Naive thymus-derived CD4-positive, alpha-beta T cell (primary cell): ENCODE measurements around the gene UGT3A1. TPM values are rescaled to one million over a fixed set of nuclear protein-coding genes. Genes with fewer than 3 reads are reported as not detected.
A peak's percentile ranks its signal among the peaks of the same experiment; 100 is the strongest.

Experiments
- ATAC-seq: fragments of 150-1000 bp; cut with Tn5 transposase; 2 replicates; pipeline ENCODE4 v1.10.0; 2021; ENCODE audit warnings: mild to moderate bottlenecking, moderate library complexity
- CTCF ChIA-PET: fragments of 350-600 bp; sonication (Branson Sonifier 250); formaldehyde crosslinking; loops from one replicate; lab custom pipeline; 2021; ENCODE audit warnings: antibody characterized with exemption; lab: Charles Lee
- POLR2A ChIA-PET: fragments of 350-600 bp; sonication (Branson Sonifier 250); formaldehyde crosslinking; loops from one replicate; lab custom pipeline; 2021; ENCODE audit warnings: antibody characterized with exemption, inconsistent platforms; lab: Charles Lee
- DNase-seq, 9 donors: peaks; one replicate each; pipeline versions ENCODE4 v3.0.0 to v3.0.0-alpha.2; 2020 to 2022; ENCODE audit warnings: mixed read lengths in 1 of 9
- H3K27ac ChIP-seq: one replicate; pipeline ENCODE4 v1.7.0; 2013; ENCODE audit warnings: mild to moderate bottlenecking, low read depth, low read length, moderate library complexity
- H3K27me3 ChIP-seq, 2 donors: one replicate each; pipeline ENCODE4 v1.7.0; 2013; ENCODE audit warnings: low read length in 2 of 2, mild to moderate bottlenecking in 2 of 2, moderate library complexity in 2 of 2; ENCODE audit not compliant: control insufficient read depth in 2 of 2, insufficient read depth in 2 of 2
- H3K36me3 ChIP-seq, 3 experiments: 1 replicate in 2 of 3; 2 replicates in 1 of 3; pipeline ENCODE4 v1.7.0; 2013; ENCODE audit warnings: low read length in 3 of 3, mild to moderate bottlenecking in 3 of 3, moderate library complexity in 1 of 3; ENCODE audit not compliant: insufficient read depth in 3 of 3, control insufficient read depth in 2 of 3
- H3K4me1 ChIP-seq, 2 donors: one replicate each; pipeline ENCODE4 v1.7.0; 2013; ENCODE audit warnings: low read length in 2 of 2, mild to moderate bottlenecking in 2 of 2, moderate library complexity in 1 of 2; ENCODE audit not compliant: control insufficient read depth in 2 of 2, insufficient read depth in 2 of 2
- H3K4me3 ChIP-seq: 2 replicates; pipeline ENCODE4 v1.7.0; 2013; ENCODE audit warnings: mild to moderate bottlenecking, low read length
- H3K9me3 ChIP-seq, 3 experiments: 1 replicate in 2 of 3; 2 replicates in 1 of 3; pipeline ENCODE4 v1.7.0; 2013; ENCODE audit warnings: low read length in 3 of 3; ENCODE audit not compliant: control insufficient read depth in 2 of 3
- H3K27ac Mint-ChIP-seq, 9 donors: one replicate each; pipeline ENCODE4 v1.8.0; 2020 to 2022; ENCODE audit warnings: mixed read lengths in 9 of 9, mild to moderate bottlenecking in 8 of 9, moderate library complexity in 5 of 9, inconsistent platforms in 2 of 9
- H3K27me3 Mint-ChIP-seq, 5 donors: one replicate each; pipeline ENCODE4 v1.8.0; 2021 to 2022; ENCODE audit warnings: mixed read lengths in 5 of 5, mild to moderate bottlenecking in 1 of 5
- H3K36me3 Mint-ChIP-seq, 5 donors: one replicate each; pipeline ENCODE4 v1.8.0; 2020 to 2022; ENCODE audit warnings: mixed read lengths in 5 of 5, mild to moderate bottlenecking in 3 of 5, inconsistent platforms in 1 of 5
- H3K4me1 Mint-ChIP-seq, 7 donors: one replicate each; pipeline ENCODE4 v1.8.0; 2020 to 2022; ENCODE audit warnings: mixed read lengths in 7 of 7, mild to moderate bottlenecking in 3 of 7, inconsistent platforms in 1 of 7
- H3K4me3 Mint-ChIP-seq, 10 donors: one replicate each; pipeline ENCODE4 v1.8.0; 2020 to 2022; ENCODE audit warnings: mild to moderate bottlenecking in 10 of 10, mixed read lengths in 10 of 10, moderate library complexity in 6 of 10, inconsistent platforms in 2 of 10
- H3K9me3 Mint-ChIP-seq, 11 donors: one replicate each; pipeline ENCODE4 v1.8.0; 2020 to 2022; ENCODE audit warnings: mixed read lengths in 11 of 11, mild to moderate bottlenecking in 4 of 11, inconsistent platforms in 1 of 11, moderate library complexity in 1 of 11
- intact Hi-C, 2 donors: fragments of 100-400 bp; cut with micrococcal nuclease; formaldehyde crosslinking; loops; one replicate each; pipeline ENCODE4 v1.15.1; 2023
- polyA plus RNA-seq, 2 donors: library from polyadenylated mRNA; unstranded; fragments of 300-500 nt; fragmentation: Illumina TruSeq; gene quantifications; one replicate each; pipeline ENCODE4 v1.2.3, GENCODE V29; 2021
- total RNA-seq, 6 experiments: library from RNA in 5 of 6; stranded (reverse) in 5 of 6; gene quantifications; 1 replicate in 5 of 6; 2 replicates in 1 of 6; pipeline ENCODE4 v1.2.3 and lab custom pipeline; 2021 to 2026

Gene UGT3A1
- total and polyA plus RNA-seq, 7 experiments from 2014 or later, result not detected

GRCh38 chr5:35922468-35922867 lies 68.7 kb downstream of the UGT3A1 start:
- no peaks in the 10 kb centered on the region for H3K27me3 ChIP-seq
- POLR2A ChIA-PET, result interaction anchor here (1.1 to 4.0 kb wide), 2 partner anchors 68 to 144 kb away, joined by 3 to 16 read pairs; no protein-coding TSS in a partner anchor
- peaks cover 10 to 14% of the 10 kb centered on the region in 2 donors for H3K4me1 ChIP-seq
- peaks cover 0 to 5% (median 0%) of the 10 kb centered on the region in 5 donors for H3K27me3 Mint-ChIP-seq
- no peaks in the 10 kb centered on the region for H3K9me3 ChIP-seq
- peak overlapping the region in 4 of 9 donors; percentile 7 to 61 (median 13) for H3K27ac Mint-ChIP-seq
- H3K4me1 Mint-ChIP-seq, result peaks cover 24 to 53% (median 43%) of the 10 kb centered on the region in 7 donors
- CTCF ChIA-PET, result interaction anchor here (0.9 to 1.9 kb wide), 3 partner anchors 142 to 272 kb away, joined by 3 to 12 read pairs (median 3); no protein-coding TSS in a partner anchor
- no peak for DNase-seq
- no peak overlapping the region for H3K27ac ChIP-seq
- no peak for ATAC-seq
- H3K4me3 ChIP-seq, result no peak overlapping the region
- H3K9me3 Mint-ChIP-seq, result peaks cover 0 to 16% (median 6%) of the 10 kb centered on the region in 11 donors
- no peaks in the 10 kb centered on the region for H3K36me3 ChIP-seq
- peaks cover 0 to 15% (median 6%) of the 10 kb centered on the region in 5 donors for H3K36me3 Mint-ChIP-seq
- H3K4me3 Mint-ChIP-seq, result no peak overlapping the region
- intact Hi-C loops, result no loop called here

- peaks cover 0 to 15% (median 6%) of the 10 kb centered on the region in 5 donors for H3K36me3 Mint-ChIP-seq
- CTCF ChIA-PET, result interaction anchor here (0.7 to 1.9 kb wide), 4 partner anchors 119 to 271 kb away, joined by 3 to 12 read pairs (median 4); no protein-coding TSS in a partner anchor
- Histone ChIP-seq H3K36me3 (no peaks in the 10 kb centered on the region), H3K27me3 (no peaks in the 10 kb centered on the region), H3K4me3 (no peak overlapping the region), H3K27ac (no peak overlapping the region), H3K4me1 (peaks cover 10 to 14% of the 10 kb centered on the region in 2 donors), H3K9me3 (no peaks in the 10 kb centered on the region)
- H3K4me1 Mint-ChIP-seq, result peaks cover 24 to 53% (median 43%) of the 10 kb centered on the region in 7 donors
- peak overlapping the region in 3 of 9 donors; percentile 5 to 22 (median 14) for H3K27ac Mint-ChIP-seq
- peaks cover 0 to 5% (median 0%) of the 10 kb centered on the region in 5 donors for H3K27me3 Mint-ChIP-seq
- ATAC-seq (no peak), DNase-seq (peak in 4 of 9 donors; percentile 22 to 54 (median 34))
- H3K4me3 Mint-ChIP-seq, result no peak overlapping the region
- intact Hi-C loops, result no loop called here
- H3K9me3 Mint-ChIP-seq, result peaks cover 0 to 16% (median 6%) of the 10 kb centered on the region in 11 donors
- POLR2A ChIA-PET, result interaction anchor here (1.1 to 4.0 kb wide), 2 partner anchors 68 to 143 kb away, joined by 3 to 16 read pairs; no protein-coding TSS in a partner anchor
Observed at GRCh38 chr5:35921930-35922329, 69.3 kb downstream of the UGT3A1 start.

GRCh38 chr5:35920890-35921289 lies 70.3 kb downstream of the UGT3A1 start:
- Mint-ChIP-seq H3K4me3 (no peak overlapping the region), H3K27me3 (peaks cover 0 to 5% (median 0%) of the 10 kb centered on the region in 5 donors), H3K27ac (no peak overlapping the region), H3K4me1 (peaks cover 19 to 47% (median 36%) of the 10 kb centered on the region in 7 donors), H3K36me3 (peaks cover 0 to 18% (median 6%) of the 10 kb centered on the region in 5 donors), H3K9me3 (peaks cover 0 to 22% (median 6%) of the 10 kb centered on the region in 11 donors)
- H3K9me3 ChIP-seq, result no peaks in the 10 kb centered on the region
- ChIA-PET CTCF (interaction anchor here (0.8 to 1.1 kb wide), 3 partner anchors 225 to 272 kb away, joined by 3 to 4 read pairs (median 3); no protein-coding TSS in a partner anchor), POLR2A (interaction anchor here (1.1 to 1.4 kb wide), 2 partner anchors 50 to 65 kb away, joined by 3 read pairs; no protein-coding TSS in a partner anchor)
- H3K27me3 ChIP-seq, result no peaks in the 10 kb centered on the region
- DNase-seq (no peak), ATAC-seq (no peak)
- no peak overlapping the region for H3K4me3 ChIP-seq
- intact Hi-C loops, result no loop called here
- peaks cover 10 to 14% of the 10 kb centered on the region in 2 donors for H3K4me1 ChIP-seq
- no peaks in the 10 kb centered on the region for H3K36me3 ChIP-seq
- no peak overlapping the region for H3K27ac ChIP-seq

- Mint-ChIP-seq H3K4me1 (peaks cover 7 to 34% (median 22%) of the 10 kb centered on the region in 7 donors), H3K27ac (peak overlapping the region in 1 of 9 donors; percentile 12), H3K9me3 (peaks cover 0 to 30% (median 8%) of the 10 kb centered on the region in 11 donors), H3K36me3 (peaks cover 0 to 30% (median 6%) of the 10 kb centered on the region in 5 donors), H3K4me3 (peak overlapping the region in 1 of 10 donors; percentile 10), H3K27me3 (no peaks in the 10 kb centered on the region)
- Histone ChIP-seq H3K27ac (no peak overlapping the region), H3K9me3 (no peaks in the 10 kb centered on the region), H3K27me3 (no peaks in the 10 kb centered on the region), H3K36me3 (no peaks in the 10 kb centered on the region), H3K4me1 (peaks cover under 1 to 2% of the 10 kb centered on the region in 2 donors), H3K4me3 (no peak overlapping the region)
- POLR2A ChIA-PET, result interaction anchor here (0.7 kb wide), 1 partner anchor 138 kb away, joined by 3 read pairs; no protein-coding TSS in a partner anchor
- CTCF ChIA-PET, result no interaction called here
- no peak for ATAC-seq
- intact Hi-C loops, result no loop called here
- DNase-seq, result no peak
Observed at GRCh38 chr5:35919191-35919590, 72.0 kb downstream of the UGT3A1 start.

DNA sequence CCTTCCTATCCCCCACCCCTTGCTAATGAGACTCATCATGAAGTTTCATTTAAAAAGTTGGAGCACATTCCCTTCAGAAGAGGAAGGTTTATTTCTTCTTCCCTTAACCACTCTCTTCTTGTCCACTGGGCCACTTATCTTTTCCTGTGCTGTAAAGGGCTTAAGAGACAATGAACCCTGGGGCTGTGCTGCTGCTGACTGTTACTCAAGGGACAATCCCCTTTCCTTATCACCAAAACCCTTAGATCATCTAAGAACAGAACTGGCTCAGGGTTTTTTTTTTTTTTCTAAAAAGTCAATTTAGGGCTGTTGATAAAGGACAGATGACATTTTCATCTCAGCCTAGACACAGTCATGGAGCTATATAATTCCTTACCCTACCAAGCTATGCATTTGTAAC lies 82.4 kb downstream of the UGT3A1 start:
- ChIA-PET POLR2A (interaction anchor here (0.7 kb wide), 1 partner anchor 148 kb away, joined by 3 read pairs; no protein-coding TSS in a partner anchor), CTCF (interaction anchor here (0.7 kb wide), 1 partner anchor 116 kb away, joined by 3 read pairs; no protein-coding TSS in a partner anchor)
- no peak overlapping the region for H3K4me3 ChIP-seq
- Mint-ChIP-seq H3K4me1 (peaks cover 6 to 41% (median 34%) of the 10 kb centered on the region in 7 donors), H3K4me3 (no peak overlapping the region), H3K27ac (peak overlapping the region in 1 of 9 donors; percentile 44), H3K27me3 (no peaks in the 10 kb centered on the region), H3K9me3 (peaks cover 0 to 21% (median 4%) of the 10 kb centered on the region in 11 donors), H3K36me3 (peaks cover 0 to 42% (median 5%) of the 10 kb centered on the region in 5 donors)
- H3K9me3 ChIP-seq, result no peaks in the 10 kb centered on the region
- H3K27me3 ChIP-seq, result no peaks in the 10 kb centered on the region
- ATAC-seq (no peak), DNase-seq (no peak)
- H3K36me3 ChIP-seq, result no peaks in the 10 kb centered on the region
- intact Hi-C loops, result loop anchor here in 1 of 2 donors (10.0 kb wide), 1 partner anchor 246 kb away; the partner anchor contains the start of genes LMBRD2 and SKP2
- peaks cover 0 to 4% of the 10 kb centered on the region in 2 donors for H3K4me1 ChIP-seq
- no peak overlapping the region for H3K27ac ChIP-seq

GRCh38 chr5:35908228-35908627 lies 83.0 kb downstream of the UGT3A1 start:
- Mint-ChIP-seq H3K4me3 (no peak overlapping the region), H3K27ac (no peak overlapping the region), H3K27me3 (no peaks in the 10 kb centered on the region), H3K4me1 (peaks cover 8 to 44% (median 34%) of the 10 kb centered on the region in 7 donors), H3K9me3 (peaks cover 0 to 19% (median 4%) of the 10 kb centered on the region in 11 donors), H3K36me3 (peaks cover 0 to 40% (median 5%) of the 10 kb centered on the region in 5 donors)
- Histone ChIP-seq H3K4me1 (peaks cover 0 to 4% of the 10 kb centered on the region in 2 donors), H3K36me3 (no peaks in the 10 kb centered on the region), H3K27me3 (no peaks in the 10 kb centered on the region), H3K27ac (no peak overlapping the region), H3K9me3 (no peaks in the 10 kb centered on the region), H3K4me3 (no peak overlapping the region)
- ChIA-PET CTCF (interaction anchor here (0.7 kb wide), 1 partner anchor 131 kb away, joined by 3 read pairs; no protein-coding TSS in a partner anchor), POLR2A (no interaction called here)
- intact Hi-C loops, result loop anchor here in 1 of 2 donors (10.0 kb wide), 1 partner anchor 247 kb away; the partner anchor contains the start of genes LMBRD2 and SKP2
- DNase-seq, result no peak
- ATAC-seq, result peak; percentile 41
